Activated CD4-positive, alpha-beta T cell treated with anti-CD3 and anti-CD28 coated beads for 36 hours (primary cell): ENCODE measurements around the gene RPL4. TPM values are rescaled to one million over a fixed set of nuclear protein-coding genes. Genes with fewer than 3 reads are reported as not detected.

Experiments
- ATAC-seq: fragments of 200-7000 bp; cut with Tn5 transposase; one replicate; pipeline ENCODE4 v1.10.0; 2021; ENCODE audit warnings: mild to moderate bottlenecking, moderate library complexity
- CTCF ChIA-PET: fragments of 350-600 bp; sonication (Branson Sonifier 250); formaldehyde crosslinking; loops from one replicate; lab custom pipeline; 2021; ENCODE audit warnings: antibody characterized with exemption; lab: Charles Lee
- POLR2A ChIA-PET: fragments of 350-600 bp; sonication (Branson Sonifier 250); formaldehyde crosslinking; loops from one replicate; lab custom pipeline; 2021; ENCODE audit warnings: antibody characterized with exemption, inconsistent platforms; lab: Charles Lee
- DNase-seq: peaks from one replicate; pipeline ENCODE4 v3.0.0-alpha.2; 2020
- H3K27ac Mint-ChIP-seq: one replicate; pipeline ENCODE4 v1.8.0; 2021; ENCODE audit warnings: mixed read lengths
- H3K27me3 Mint-ChIP-seq: one replicate; pipeline ENCODE4 v1.8.0; 2021; ENCODE audit warnings: mixed read lengths
- H3K36me3 Mint-ChIP-seq: one replicate; pipeline ENCODE4 v1.8.0; 2021; ENCODE audit warnings: low read depth, mixed read lengths
- H3K4me1 Mint-ChIP-seq: one replicate; pipeline ENCODE4 v1.8.0; 2021; ENCODE audit warnings: mixed read lengths
- H3K4me3 Mint-ChIP-seq: one replicate; pipeline ENCODE4 v1.8.0; 2021; ENCODE audit warnings: mild to moderate bottlenecking, moderate library complexity, mixed read lengths
- H3K9me3 Mint-ChIP-seq: one replicate; pipeline ENCODE4 v1.8.0; 2021; ENCODE audit warnings: low read depth, mixed read lengths
- intact Hi-C, 2 experiments: fragments of 100-400 bp; cut with DNase I in 1 of 2; cut with micrococcal nuclease in 1 of 2; formaldehyde crosslinking; loops; one replicate each; pipeline versions ENCODE4 v1.14.2 to v1.15.1; 2022 to 2024; cut with DNase I, micrococcal nuclease
- microRNA-seq: library from miRNA; unstranded; fragments of <30 nt; microRNA quantifications from one replicate; pipeline ENCODE4 v1.2.0, GENCODE V29; 2021; ENCODE audit warnings: borderline replicate concordance
- total RNA-seq, 2 experiments: library from RNA; stranded (reverse); gene quantifications; one replicate each; pipeline ENCODE4 v1.2.3, GENCODE V29; 2021

Gene RPL4
- total RNA-seq, 2 experiments from 2014 or later: 4,227 to 4,959 TPM

DNA sequence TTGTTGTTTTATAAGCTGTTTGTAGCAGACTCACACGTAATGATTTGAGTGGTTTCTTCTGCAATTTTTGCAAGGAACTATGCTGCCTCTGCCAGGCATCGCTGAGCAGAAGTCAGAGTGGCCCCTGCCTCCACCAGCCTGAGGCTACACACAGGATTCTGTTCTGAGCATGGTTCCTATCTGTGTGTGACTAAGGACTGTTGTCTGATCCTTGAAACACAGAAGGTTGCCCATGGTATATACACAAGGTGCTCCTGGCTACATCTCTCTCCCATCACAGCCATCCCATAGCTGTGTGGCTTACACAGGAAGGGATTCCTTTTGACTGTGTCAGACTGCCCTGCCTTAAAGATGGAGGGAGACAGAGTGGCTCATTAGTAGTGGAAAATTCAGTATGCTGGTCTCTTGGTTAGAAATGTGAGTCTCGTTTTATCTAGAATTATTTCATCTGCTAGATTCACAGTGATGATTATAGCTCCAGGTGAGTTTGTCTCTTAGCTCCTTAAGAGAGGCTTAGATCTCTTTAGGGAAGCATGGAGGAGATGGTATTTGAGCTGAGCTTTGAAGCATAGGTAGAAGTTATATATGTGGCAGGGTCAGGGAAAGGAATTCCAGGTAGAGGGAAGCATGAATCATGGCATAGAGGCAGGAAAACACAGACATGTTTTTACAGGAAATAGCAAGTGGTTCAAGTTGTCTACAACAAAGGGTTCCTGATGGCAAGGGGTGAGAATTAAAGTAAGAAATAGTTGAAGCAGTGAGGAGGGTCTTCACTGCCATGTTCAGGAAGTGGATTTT, 44.6 kb downstream of the RPL4 start:
- no peaks in the 10 kb centered on the region for H3K27me3 Mint-ChIP-seq
- H3K4me3 Mint-ChIP-seq: no peak overlapping the region
- ChIA-PET POLR2A (interaction anchor here (0.8 kb wide), 1 partner anchor 25 kb away, joined by 4 read pairs; no protein-coding TSS in a partner anchor), CTCF (interaction anchor here (0.6 kb wide), 1 partner anchor 409 kb away, joined by 3 read pairs; no protein-coding TSS in a partner anchor)
- intact Hi-C loops: no loop called here
- peaks cover 33% of the 10 kb centered on the region for H3K36me3 Mint-ChIP-seq
- H3K27ac Mint-ChIP-seq: peak overlapping the region; percentile 51
- peaks cover 20% of the 10 kb centered on the region for H3K4me1 Mint-ChIP-seq
- DNase-seq: no peak
- no peaks in the 10 kb centered on the region for H3K9me3 Mint-ChIP-seq
- ATAC-seq: no peak

DNA sequence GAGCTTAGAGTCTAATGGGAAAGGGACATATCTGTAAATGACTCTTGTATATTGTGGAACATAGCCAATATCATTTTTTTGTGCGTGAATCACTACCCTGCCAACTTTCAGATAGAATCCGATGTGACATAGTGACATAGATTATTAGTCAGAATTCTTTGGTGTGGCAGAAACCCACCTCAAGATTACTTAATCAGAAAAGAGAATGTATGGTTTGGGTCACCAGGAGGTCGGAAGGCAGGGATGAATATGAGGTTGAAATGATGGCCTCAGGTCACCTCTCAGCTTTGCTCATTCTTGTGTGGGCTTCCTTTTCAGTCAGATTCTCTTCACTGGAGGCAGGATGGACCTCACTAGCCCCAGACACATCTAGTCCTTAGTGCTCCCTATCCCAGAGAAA, 48.4 kb downstream of the RPL4 start:
- Mint-ChIP-seq H3K9me3 (no peaks in the 10 kb centered on the region), H3K27ac (no peak overlapping the region), H3K4me1 (peaks cover 20% of the 10 kb centered on the region), H3K4me3 (no peak overlapping the region), H3K27me3 (no peaks in the 10 kb centered on the region), H3K36me3 (peaks cover 32% of the 10 kb centered on the region)
- DNase-seq (peak; percentile 45), ATAC-seq (peak; percentile 75)
- ChIA-PET POLR2A (no interaction called here), CTCF (interaction anchor here (0.7 kb wide), 1 partner anchor 162 kb away, joined by 3 read pairs; no protein-coding TSS in a partner anchor)
- intact Hi-C loops: no loop called here

DNA sequence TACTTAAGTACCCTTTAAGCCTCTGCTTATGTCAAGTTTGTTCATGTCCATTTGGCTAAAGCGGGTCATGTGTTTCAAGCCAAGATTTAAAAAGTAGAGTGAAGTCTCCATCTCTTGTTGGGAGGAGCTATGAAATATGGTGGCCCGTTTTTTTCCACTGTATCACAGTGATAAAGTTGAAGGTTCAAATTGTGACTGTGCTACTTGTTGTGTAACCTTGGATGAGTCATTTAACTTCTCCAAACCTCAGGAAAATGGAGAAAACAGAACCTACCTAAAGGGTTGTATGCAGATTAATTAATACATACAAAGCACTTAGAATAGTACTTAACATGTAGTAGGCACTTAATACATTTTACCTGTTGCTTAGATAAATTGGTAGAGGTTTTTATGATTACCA, 50.5 kb downstream of the RPL4 start:
- H3K9me3 Mint-ChIP-seq: peaks cover under 1% of the 10 kb centered on the region
- H3K4me3 Mint-ChIP-seq: no peak overlapping the region
- no peak for DNase-seq
- peaks cover 28% of the 10 kb centered on the region for H3K36me3 Mint-ChIP-seq
- no peaks in the 10 kb centered on the region for H3K27me3 Mint-ChIP-seq
- H3K4me1 Mint-ChIP-seq: peaks cover 15% of the 10 kb centered on the region
- no peak for ATAC-seq
- CTCF ChIA-PET: no interaction called here
- POLR2A ChIA-PET: no interaction called here
- H3K27ac Mint-ChIP-seq: no peak overlapping the region
- intact Hi-C loops: no loop called here

DNA sequence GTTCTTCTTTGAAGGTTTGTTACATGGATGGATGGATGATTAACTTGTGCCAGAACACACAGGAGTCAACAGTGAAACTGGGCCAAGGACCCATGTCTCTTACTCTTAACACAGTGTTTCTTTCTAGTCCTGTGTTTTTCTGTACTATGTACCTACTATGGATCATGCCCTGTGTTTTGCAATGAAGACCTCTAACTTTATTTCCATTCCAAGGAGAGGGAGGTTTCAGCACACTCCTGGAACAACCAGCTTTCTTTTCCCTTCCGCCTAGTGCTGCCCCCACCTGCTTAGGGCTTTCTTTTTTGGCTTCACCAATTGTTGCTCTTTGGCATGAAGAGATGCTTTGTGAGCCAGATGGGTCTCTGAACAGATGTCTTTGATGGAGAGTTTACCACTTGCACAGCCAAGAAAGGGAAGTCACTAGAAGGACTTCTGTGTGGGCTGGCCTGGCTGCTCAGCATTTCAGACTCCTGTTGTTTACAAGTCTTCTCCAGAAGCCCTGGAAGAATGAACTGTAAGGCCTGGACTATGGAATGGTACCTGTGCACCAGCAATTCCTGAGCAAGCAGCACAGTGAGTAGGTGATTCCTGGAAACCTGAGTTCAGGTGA, 51.6 kb downstream of the RPL4 start:
- peaks cover 15% of the 10 kb centered on the region for H3K4me1 Mint-ChIP-seq
- intact Hi-C loops: no loop called here
- peaks cover 34% of the 10 kb centered on the region for H3K36me3 Mint-ChIP-seq
- no peaks in the 10 kb centered on the region for H3K27me3 Mint-ChIP-seq
- H3K27ac Mint-ChIP-seq: no peak overlapping the region
- POLR2A ChIA-PET: no interaction called here
- peaks cover 2% of the 10 kb centered on the region for H3K9me3 Mint-ChIP-seq
- no peak overlapping the region for H3K4me3 Mint-ChIP-seq
- DNase-seq (no peak), ATAC-seq (no peak)
- CTCF ChIA-PET: interaction anchor here (0.7 kb wide), 1 partner anchor 914 kb away, joined by 3 read pairs; no protein-coding TSS in a partner anchor

DNA sequence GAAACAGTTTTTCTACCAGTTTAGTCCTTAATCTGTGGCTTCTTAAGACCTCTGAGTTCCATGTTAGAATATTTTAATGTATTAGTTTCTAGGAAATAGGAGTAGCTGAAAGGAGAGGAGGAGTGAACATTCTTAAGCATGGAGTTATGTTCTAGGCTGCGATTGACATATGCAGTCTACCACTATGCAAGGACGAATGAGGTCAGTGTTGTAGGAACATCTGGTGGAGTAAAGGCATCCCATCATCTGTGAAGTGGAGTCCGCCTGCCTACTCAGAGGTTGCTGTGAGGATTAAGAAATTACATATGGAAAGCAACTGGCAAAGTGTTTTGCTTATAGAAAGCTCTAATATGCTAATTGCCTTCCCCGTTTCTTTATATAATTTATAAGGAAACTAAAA, 52.2 kb downstream of the RPL4 start:
- H3K4me3 Mint-ChIP-seq: no peak overlapping the region
- intact Hi-C loops: no loop called here
- no peak for ATAC-seq
- DNase-seq: no peak
- H3K36me3 Mint-ChIP-seq: peaks cover 38% of the 10 kb centered on the region
- POLR2A ChIA-PET: no interaction called here
- peaks cover 15% of the 10 kb centered on the region for H3K4me1 Mint-ChIP-seq
- H3K27ac Mint-ChIP-seq: no peak overlapping the region
- no peaks in the 10 kb centered on the region for H3K27me3 Mint-ChIP-seq
- CTCF ChIA-PET: interaction anchor here (0.7 kb wide), 1 partner anchor 913 kb away, joined by 3 read pairs; no protein-coding TSS in a partner anchor
- peaks cover 2% of the 10 kb centered on the region for H3K9me3 Mint-ChIP-seq

Small RNA genes lying within 50 kb of the gene (microRNA-seq; reads per million reads assigned to microRNA genes)
- gene MIR4512: not detected

Other genes with a start within 250 kb of the RPL4 start
- gene DIS3L, start 211.3 kb downstream of the RPL4 start, total RNA-seq: 10 to 100 TPM; 24.6 to 25.9 TPM
- 10 to 100 TPM; 49.9 to 50.8 TPM for gene TIPIN, start 148.2 kb downstream of the RPL4 start, total RNA-seq
- gene MAP2K1, start 117.9 kb downstream of the RPL4 start, total RNA-seq: 100 to 1,000 TPM in 1 of 2 experiments, 10 to 100 TPM in 1; 94.9 to 115 TPM
- 10 to 100 TPM; 25.7 to 30.1 TPM for gene SNAPC5, start 7.1 kb downstream of the RPL4 start, total RNA-seq
- gene ZWILCH, start 471 bp upstream of the RPL4 start, total RNA-seq: 10 to 100 TPM; 27.4 to 31.1 TPM
- not detected for gene LCTL, start 61.1 kb upstream of the RPL4 start, total RNA-seq
- gene SMAD6, start 197.4 kb upstream of the RPL4 start, total RNA-seq: under 1 TPM; 0.19 to 0.23 TPM